GM10248 (cell line): ENCODE results near the gene KIRREL3.

Experiments
- CTCF ChIA-PET: fragments of 300-600 bp; sonication (Branson Sonifier 250); formaldehyde crosslinking; extraction: SDS; loops from one replicate; lab custom pipeline; 2021; ENCODE audit warnings: antibody characterized with exemption; lab: Yijun Ruan, JAX
- POLR2A ChIA-PET: fragments of 350-650 bp; sonication (Branson Sonifier 250); formaldehyde crosslinking; extraction: SDS; loops from one replicate; lab custom pipeline; 2020; ENCODE audit warnings: antibody characterized with exemption; lab: Yijun Ruan, JAX
- DNase-seq: peaks from one replicate; pipeline ENCODE4 v3.0.0; 2012; ENCODE audit errors: extremely low spot score
- CTCF ChIP-seq: IDR thresholded peaks from 2 replicates; pipeline ENCODE4 v1.5.1; 2012; ENCODE audit warnings: mild to moderate bottlenecking, low read depth; ENCODE audit errors: extremely low read depth, missing control alignments, control extremely low read depth

Gene KIRREL3

GRCh38 chr11:126993599-126993998, 7.0 kb downstream of the KIRREL3 start:
- POLR2A ChIA-PET: no interaction called here
- TF ChIP-seq CTCF: no peak
- CTCF ChIA-PET: interaction anchor here (0.8 to 12.5 kb wide), 3 partner anchors 9 to 276 kb away, joined by 3 to 141 read pairs (median 3); no protein-coding TSS in a partner anchor
- no peak for DNase-seq

DNA sequence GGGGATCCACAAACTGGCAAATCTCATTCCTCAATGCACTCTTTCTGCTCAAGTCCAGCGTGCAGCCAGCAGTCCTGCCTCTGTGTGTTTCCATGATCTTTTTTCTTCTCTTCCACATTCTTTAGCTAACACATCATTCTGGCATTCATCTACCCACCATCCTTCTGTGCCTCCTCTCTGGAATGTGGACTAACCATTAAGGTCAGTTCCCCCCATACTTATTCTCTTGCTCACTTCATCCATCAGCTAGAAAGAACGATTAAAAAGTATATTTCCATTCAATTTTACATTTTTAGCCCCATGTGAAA, 7.8 kb downstream of the KIRREL3 start:
- ChIA-PET CTCF (interaction anchor here (0.7 to 12.5 kb wide), 4 partner anchors 9 to 282 kb away, joined by 3 to 141 read pairs (median 5); no protein-coding TSS in a partner anchor), POLR2A (no interaction called here)
- DNase-seq: no peak

DNA sequence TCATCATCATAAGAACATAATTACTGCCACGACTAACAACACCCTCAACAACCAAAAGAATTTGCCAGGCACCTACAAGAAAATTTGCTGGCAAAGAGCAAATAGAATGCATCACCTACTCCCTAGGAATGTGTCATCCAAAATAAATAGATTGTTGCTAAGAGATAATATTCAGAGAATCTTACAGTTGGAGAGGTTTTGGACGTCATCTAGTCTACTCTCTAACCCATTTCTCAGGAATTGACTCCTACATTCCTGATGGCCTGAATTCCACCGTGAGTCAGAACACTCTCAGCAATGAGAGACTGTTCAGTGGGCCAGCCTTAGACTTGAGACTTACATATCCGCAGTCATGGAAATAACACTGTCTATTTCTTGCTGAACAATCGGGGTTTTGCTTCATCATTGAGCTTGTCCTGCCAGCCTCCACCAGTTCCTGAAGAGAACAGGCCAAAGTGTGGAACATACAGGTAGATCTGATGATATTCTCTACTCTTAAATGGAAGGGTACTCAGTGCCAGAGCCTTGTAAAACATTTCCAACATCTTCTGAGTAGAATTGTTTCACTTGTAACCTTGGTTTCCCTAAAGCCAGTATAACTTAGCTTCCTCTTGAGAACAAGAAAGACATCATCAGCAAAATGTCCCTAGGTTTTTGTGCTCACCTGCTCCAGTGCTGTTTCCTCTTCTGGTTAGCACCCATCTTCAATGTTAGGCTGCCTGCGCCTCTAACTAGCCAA, 8.3 kb downstream of the KIRREL3 start:
- no peak for TF ChIP-seq CTCF

More for the DNA sequence above, 7.8 kb downstream of the KIRREL3 start:
- TF ChIP-seq CTCF: no peak

DNA sequence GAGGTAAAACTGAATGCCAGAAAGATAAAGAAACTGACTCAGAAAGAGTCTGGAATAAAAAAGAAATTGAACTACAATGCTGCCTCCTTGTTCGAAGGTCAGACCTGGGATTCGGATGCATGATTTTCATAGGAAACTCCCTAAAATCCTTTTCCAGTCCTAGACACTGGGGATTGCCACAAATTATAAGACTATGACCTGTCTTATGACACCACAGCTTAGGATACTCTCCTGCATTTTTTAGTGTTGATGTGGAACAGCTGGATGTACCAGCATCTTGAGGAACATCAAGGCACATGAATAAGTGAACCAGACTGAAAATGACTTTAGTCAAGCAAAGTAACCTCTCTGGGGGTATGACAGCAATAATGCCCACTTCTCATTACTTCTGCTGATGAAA, 9.0 kb downstream of the KIRREL3 start:
- DNase-seq: no peak
- no peak for TF ChIP-seq CTCF
- POLR2A ChIA-PET: interaction anchor here (0.6 kb wide), 1 partner anchor 719 kb away, joined by 3 read pairs; no protein-coding TSS in a partner anchor
- CTCF ChIA-PET: interaction anchor here (0.7 to 12.5 kb wide), 9 partner anchors 11 to 681 kb away, joined by 3 to 141 read pairs (median 6); no protein-coding TSS in a partner anchor

More for the DNA sequence above, 8.3 kb downstream of the KIRREL3 start:
- ChIA-PET POLR2A (no interaction called here), CTCF (interaction anchor here (0.7 to 12.5 kb wide), 5 partner anchors 10 to 282 kb away, joined by 3 to 141 read pairs (median 3); no protein-coding TSS in a partner anchor)
- no peak for DNase-seq

DNA sequence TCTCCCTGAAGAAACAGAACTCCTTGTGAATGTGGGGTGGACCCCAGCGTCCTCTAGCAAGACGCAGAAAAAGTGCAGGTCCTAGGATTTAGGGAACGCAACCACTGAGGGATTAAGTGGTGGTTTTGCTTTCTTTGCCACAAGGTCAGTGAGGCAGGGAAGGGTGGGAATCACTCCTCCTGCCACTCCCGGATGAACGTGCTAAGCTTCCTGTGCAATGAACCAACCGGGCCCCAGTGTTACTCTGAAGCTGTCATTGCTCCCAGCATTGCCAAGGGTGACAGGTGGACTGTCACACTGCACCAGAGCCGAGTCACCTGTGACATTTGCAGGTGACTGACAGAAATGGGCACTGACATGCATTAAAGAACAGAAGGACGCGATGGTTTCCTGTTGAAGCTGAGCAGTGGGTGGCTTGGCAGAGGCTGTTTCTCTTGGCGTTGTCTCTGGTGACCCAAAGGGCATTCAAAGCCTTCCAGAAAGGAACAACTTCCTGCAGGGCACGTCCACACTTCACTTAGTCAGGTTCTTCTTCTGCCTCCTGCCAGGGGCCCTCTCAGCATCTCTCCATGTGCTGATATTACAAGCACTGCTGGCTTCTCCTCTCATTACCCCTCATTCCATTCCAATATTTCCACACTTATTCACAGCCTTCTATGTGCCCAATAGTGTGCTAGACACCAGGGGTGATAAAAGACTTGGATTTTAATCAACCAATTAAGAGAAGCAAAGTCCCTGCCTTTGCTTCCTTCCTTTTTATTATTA, 9.7 kb downstream of the KIRREL3 start:
- CTCF ChIA-PET: interaction anchor here (0.6 to 12.5 kb wide), 29 partner anchors 9 to 1070 kb away, joined by 3 to 141 read pairs (median 4); partner anchors contain the start of gene KIRREL3
- POLR2A ChIA-PET: interaction anchor here (0.6 kb wide), 1 partner anchor 718 kb away, joined by 3 read pairs; no protein-coding TSS in a partner anchor
- DNase-seq: no peak
- no peak for TF ChIP-seq CTCF
